Testis (tissue), 3 donors: Measurements from ENCODE around the gene PIGP. TPM values are rescaled to one million over a fixed set of nuclear protein-coding genes. Genes with fewer than 3 reads are reported as not detected.

Source experiments
- DNase-seq: peaks from one replicate; pipeline ENCODE4 v3.0.0-alpha.2; 2019
- H3K27ac ChIP-seq, 2 donors: fragments of 200-600 bp; sonication (generic); one replicate each; pipeline ENCODE4 v1.5.1; 2019
- H3K27me3 ChIP-seq: fragments of 200-600 bp; sonication (generic); one replicate; pipeline ENCODE4 v1.5.1; 2019
- H3K36me3 ChIP-seq: fragments of 200-600 bp; sonication (generic); one replicate; pipeline ENCODE4 v1.5.1; 2017; ENCODE audit warnings: low read depth; ENCODE audit errors: missing control alignments
- H3K4me1 ChIP-seq: fragments of 200-600 bp; sonication (generic); one replicate; pipeline ENCODE4 v1.5.1; 2019
- H3K4me3 ChIP-seq, 2 donors: fragments of 200-600 bp; sonication (generic); one replicate each; pipeline ENCODE4 v1.5.1; 2017 to 2019
- H3K9me3 ChIP-seq: fragments of 200-600 bp; sonication (generic); one replicate; pipeline ENCODE4 v1.5.1; 2017
- POLR2A ChIP-seq: fragments of 450-650 bp; IDR thresholded peaks from one replicate; pipeline ENCODE4 v1.6.1; 2017; ENCODE audit warnings: antibody characterized with exemption, mild to moderate bottlenecking, moderate library complexity
- WGBS, 2 donors: methylation state at CpG; one replicate each; pipeline ENCODE4 v1.1.5; 2018; 5-methylcytosine and 5-hydroxymethylcytosine counted together
- intact Hi-C: fragments of 100-400 bp; cut with DNase I; formaldehyde crosslinking; loops from one replicate; pipeline ENCODE4 v1.15.1; 2023; ENCODE audit warnings: low total_unique reads
- polyA plus RNA-seq: library from polyadenylated mRNA; stranded (reverse); fragments of 350-450 nt; fragmentation: Illumina TruSeq; extraction: RNeasy Lipid Tissue Mini Kit (QIAGEN cat#74804); gene quantifications from one replicate; pipeline ENCODE4 v1.2.3, GENCODE V29; 2014; ENCODE audit warnings: low read depth, low replicate concordance; ENCODE audit not compliant: insufficient read depth
- total RNA-seq, 2 donors: library from RNA; depleted of rRNA; stranded (reverse); fragments of >200 nt; gene quantifications; one replicate each; pipeline ENCODE4 v1.2.3, GENCODE V29; 2016
- TF ChIP-seq, protein P1 (sequence below), 3 experiments: fragments of 450-650 bp in 2 of 3; fragments of 200-600 bp in 1 of 3; sonication (generic) in 1 of 3; IDR thresholded peaks; one replicate each; pipeline ENCODE4 v1.5.1; 2016 to 2019; ENCODE audit warnings: antibody characterized with exemption in 3 of 3, mild to moderate bottlenecking in 2 of 3, moderate library complexity in 1 of 3

The PIGP gene
- total and polyA plus RNA-seq, 3 donors from 2014 or later: 38.0 to 96.2 (median 44.9) TPM

DNA sequence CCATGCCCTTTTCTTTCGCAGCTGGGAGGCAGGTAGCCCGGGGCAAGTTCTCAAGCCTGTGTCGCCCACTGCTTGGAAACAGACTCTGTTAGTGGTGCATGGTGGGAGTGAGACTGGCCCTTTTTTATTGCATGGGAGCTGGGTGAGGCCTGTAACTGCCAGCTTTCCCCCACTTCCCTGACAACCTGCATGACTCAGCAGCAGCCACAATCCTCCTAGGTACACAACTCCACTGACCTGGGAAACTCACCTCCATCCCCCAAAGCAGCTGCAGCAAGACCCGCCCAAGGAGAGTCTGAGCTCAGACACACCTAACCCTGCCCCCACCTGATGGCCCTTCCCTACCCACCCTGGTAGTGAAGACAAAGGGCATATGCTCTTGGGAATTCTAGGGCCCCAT lies 25.8 kb downstream of the PIGP start:
- intact Hi-C loops: no loop called here
- H3K9me3 ChIP-seq: no peaks in the 10 kb centered on the region
- no peaks in the 10 kb centered on the region for H3K27me3 ChIP-seq
- H3K27ac ChIP-seq: no peak overlapping the region
- no peaks in the 10 kb centered on the region for H3K36me3 ChIP-seq
- TF ChIP-seq, protein P1, sequence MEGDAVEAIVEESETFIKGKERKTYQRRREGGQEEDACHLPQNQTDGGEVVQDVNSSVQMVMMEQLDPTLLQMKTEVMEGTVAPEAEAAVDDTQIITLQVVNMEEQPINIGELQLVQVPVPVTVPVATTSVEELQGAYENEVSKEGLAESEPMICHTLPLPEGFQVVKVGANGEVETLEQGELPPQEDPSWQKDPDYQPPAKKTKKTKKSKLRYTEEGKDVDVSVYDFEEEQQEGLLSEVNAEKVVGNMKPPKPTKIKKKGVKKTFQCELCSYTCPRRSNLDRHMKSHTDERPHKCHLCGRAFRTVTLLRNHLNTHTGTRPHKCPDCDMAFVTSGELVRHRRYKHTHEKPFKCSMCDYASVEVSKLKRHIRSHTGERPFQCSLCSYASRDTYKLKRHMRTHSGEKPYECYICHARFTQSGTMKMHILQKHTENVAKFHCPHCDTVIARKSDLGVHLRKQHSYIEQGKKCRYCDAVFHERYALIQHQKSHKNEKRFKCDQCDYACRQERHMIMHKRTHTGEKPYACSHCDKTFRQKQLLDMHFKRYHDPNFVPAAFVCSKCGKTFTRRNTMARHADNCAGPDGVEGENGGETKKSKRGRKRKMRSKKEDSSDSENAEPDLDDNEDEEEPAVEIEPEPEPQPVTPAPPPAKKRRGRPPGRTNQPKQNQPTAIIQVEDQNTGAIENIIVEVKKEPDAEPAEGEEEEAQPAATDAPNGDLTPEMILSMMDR (IDR thresholded peaks at IDR 0.05): no peak
- no peak for TF ChIP-seq POLR2A
- H3K4me1 ChIP-seq: no peaks in the 10 kb centered on the region
- WGBS, 2 donors: 79 to 93% methylated on average over 4 of the region's 4 CpGs
- H3K4me3 ChIP-seq: no peak overlapping the region
- DNase-seq: no peak

DNA sequence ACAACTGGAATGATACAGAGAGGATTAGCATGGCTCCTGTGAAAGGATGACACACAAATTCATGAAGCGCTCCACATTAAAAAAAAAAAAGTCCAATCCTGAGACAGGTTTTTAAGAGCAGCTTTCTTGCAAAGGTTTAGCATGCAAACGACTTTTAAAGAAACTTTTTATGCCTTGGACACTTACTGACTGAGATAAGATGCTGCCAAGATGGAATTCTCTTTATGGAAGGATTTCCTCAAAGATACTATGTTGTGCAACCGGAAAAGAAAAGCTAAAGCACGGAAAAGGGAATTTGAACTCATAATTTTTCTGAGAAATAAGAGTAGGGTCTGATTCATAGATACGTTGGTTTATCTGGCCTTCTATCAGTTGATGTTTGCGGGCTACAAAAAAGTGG lies 27.3 kb downstream of the PIGP start:
- Histone ChIP-seq H3K4me1 (no peaks in the 10 kb centered on the region), H3K27ac (no peak overlapping the region), H3K9me3 (no peaks in the 10 kb centered on the region), H3K4me3 (no peak overlapping the region), H3K36me3 (no peaks in the 10 kb centered on the region), H3K27me3 (no peaks in the 10 kb centered on the region)
- 68 to 72% methylated on average over 6 of the region's 6 CpGs for WGBS, 2 donors
- no peak for DNase-seq
- intact Hi-C loops: no loop called here
- TF ChIP-seq, protein P1 (IDR thresholded peaks at IDR 0.05): no peak
- no peak for TF ChIP-seq POLR2A

DNA sequence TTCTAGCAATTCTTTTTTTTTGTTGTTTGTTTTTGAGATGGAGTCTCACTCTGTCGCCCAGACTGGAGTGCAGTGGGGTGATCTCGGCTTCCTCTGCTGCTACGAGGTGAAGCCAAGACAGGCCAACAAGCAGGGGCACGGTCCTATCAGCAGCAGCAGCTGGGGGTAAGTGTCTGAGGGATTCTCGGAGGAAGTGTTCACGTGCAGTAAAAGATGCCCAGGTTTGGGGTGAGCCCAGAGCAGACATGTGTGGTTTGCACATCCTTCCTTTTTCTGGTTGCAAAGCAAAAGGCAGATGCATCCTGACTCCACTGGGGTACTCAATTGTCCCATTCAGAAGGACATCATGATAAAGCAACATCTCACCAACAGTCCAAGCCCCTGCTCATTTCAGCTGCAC lies 27.7 kb downstream of the PIGP start:
- intact Hi-C loops: no loop called here
- no peak overlapping the region for H3K4me3 ChIP-seq
- no peak overlapping the region for H3K27ac ChIP-seq
- no peak for TF ChIP-seq POLR2A
- TF ChIP-seq, protein P1 (IDR thresholded peaks at IDR 0.05): no peak
- no peak for DNase-seq
- 88 to 90% methylated on average over 6 of the region's 6 CpGs for WGBS, 2 donors
- no peaks in the 10 kb centered on the region for H3K9me3 ChIP-seq
- no peaks in the 10 kb centered on the region for H3K36me3 ChIP-seq
- no peaks in the 10 kb centered on the region for H3K27me3 ChIP-seq
- no peaks in the 10 kb centered on the region for H3K4me1 ChIP-seq

DNA sequence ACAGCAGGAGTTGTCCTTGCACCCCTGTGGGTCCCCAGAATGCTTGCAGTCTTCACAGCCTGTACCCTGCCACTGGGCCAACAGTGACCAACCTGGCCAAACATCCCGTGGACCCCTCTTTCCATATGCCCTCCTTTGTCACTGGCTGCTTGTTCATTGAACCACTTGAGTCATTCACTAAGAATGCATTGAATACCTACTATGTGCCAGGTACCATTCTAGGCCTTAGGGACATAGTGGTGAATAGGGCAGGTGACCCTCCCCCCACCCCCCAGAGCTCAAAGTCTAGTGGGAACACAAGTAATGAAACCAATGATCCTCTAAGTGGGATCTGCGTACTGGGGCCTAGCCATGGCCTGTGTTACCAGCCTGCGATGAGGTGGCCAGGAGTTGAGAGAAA lies 28.2 kb downstream of the PIGP start:
- H3K4me3 ChIP-seq: no peak overlapping the region
- H3K9me3 ChIP-seq: no peaks in the 10 kb centered on the region
- DNase-seq: no peak
- H3K27me3 ChIP-seq: no peaks in the 10 kb centered on the region
- intact Hi-C loops: no loop called here
- TF ChIP-seq, protein P1 (IDR thresholded peaks at IDR 0.05): no peak
- no peak for TF ChIP-seq POLR2A
- 97 to 98% methylated on average over 3 of the region's 3 CpGs for WGBS, 2 donors
- H3K27ac ChIP-seq: no peak overlapping the region
- H3K4me1 ChIP-seq: no peaks in the 10 kb centered on the region
- H3K36me3 ChIP-seq: no peaks in the 10 kb centered on the region

DNA sequence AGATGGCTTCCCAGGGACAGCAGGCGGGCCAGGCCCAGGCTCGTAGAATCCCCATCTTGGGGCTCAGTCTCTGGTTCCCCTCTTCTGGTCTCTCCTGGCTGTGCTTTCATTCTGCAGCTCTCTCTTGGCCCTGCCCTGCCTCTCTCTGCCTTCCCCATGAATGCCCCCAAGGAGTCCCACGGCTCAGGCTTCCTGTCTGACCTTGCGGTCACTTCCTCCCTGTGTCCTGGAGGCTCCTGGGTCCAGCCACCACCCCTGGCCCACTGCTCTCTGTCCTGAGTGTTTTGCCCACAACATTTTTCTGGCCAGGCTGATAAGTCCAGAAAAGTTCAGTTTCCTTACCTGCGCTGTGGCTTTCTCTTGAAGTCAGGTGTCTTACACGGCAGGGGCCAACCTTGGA lies 29.1 kb downstream of the PIGP start:
- DNase-seq: no peak
- no peak overlapping the region for H3K27ac ChIP-seq
- intact Hi-C loops: no loop called here
- no peak for TF ChIP-seq POLR2A
- TF ChIP-seq, protein P1 (IDR thresholded peaks at IDR 0.05): no peak
- no peaks in the 10 kb centered on the region for H3K9me3 ChIP-seq
- H3K36me3 ChIP-seq: no peaks in the 10 kb centered on the region
- 90% methylated on average over 6 of the region's 6 CpGs for WGBS, 2 donors
- H3K4me1 ChIP-seq: no peaks in the 10 kb centered on the region
- H3K4me3 ChIP-seq: no peak overlapping the region
- H3K27me3 ChIP-seq: no peaks in the 10 kb centered on the region
